MM.1S (cell line): ENCODE measurements around the gene PIBF1.
"Not testable (repeated sequence)": the region's sequence is repeated elsewhere in the genome, so short reads cannot be mapped to it uniquely, and the experiment has no call there.

Experiments
- DNase-seq: peaks from one replicate; pipeline ENCODE4 v3.0.0-alpha.2; 2015
- H2AFZ ChIP-seq: fragments of 300-600 bp; sonication (generic); 2 replicates; pipeline ENCODE4 v1.6.0; 2016; ENCODE audit warnings: antibody characterized with exemption, low read length
- H3F3A ChIP-seq: fragments of 300-600 bp; sonication (generic); 2 replicates; pipeline ENCODE4 v1.6.1; 2016; ENCODE audit warnings: mild to moderate bottlenecking, antibody characterized with exemption, low read length, moderate library complexity, mixed read lengths; ENCODE audit not compliant: insufficient read depth
- H3K27ac ChIP-seq: fragments of 300-600 bp; sonication (generic); 2 replicates; pipeline ENCODE4 v1.5.1; 2016; ENCODE audit warnings: mild to moderate bottlenecking, low read length
- H3K27me3 ChIP-seq: fragments of 300-600 bp; sonication (generic); replicated peaks from 2 replicates; pipeline ENCODE4 v1.6.0; 2016; ENCODE audit warnings: low read length; ENCODE audit not compliant: insufficient read depth
- H3K36me3 ChIP-seq: fragments of 300-600 bp; sonication (generic); replicated peaks from 2 replicates; pipeline ENCODE4 v1.6.1; 2016; ENCODE audit warnings: mild to moderate bottlenecking, low read length, mixed read lengths; ENCODE audit not compliant: insufficient read depth
- H3K4me1 ChIP-seq: fragments of 300-600 bp; sonication (generic); 2 replicates; pipeline ENCODE4 v1.6.1; 2016; ENCODE audit warnings: low read length, mixed read lengths
- H3K4me2 ChIP-seq: fragments of 300-600 bp; sonication (generic); 2 replicates; pipeline ENCODE4 v1.6.0; 2016; ENCODE audit warnings: low read depth, low read length
- H3K4me3 ChIP-seq: fragments of 300-600 bp; sonication (generic); 2 replicates; pipeline ENCODE4 v1.5.1; 2016; ENCODE audit warnings: low read length, mixed read lengths
- H3K79me2 ChIP-seq: fragments of 300-600 bp; sonication (generic); 2 replicates; pipeline ENCODE4 v1.6.1; 2016; ENCODE audit warnings: mixed run types, low read length, mixed read lengths
- H3K9ac ChIP-seq: fragments of 300-600 bp; sonication (generic); 2 replicates; pipeline ENCODE4 v1.6.1; 2016; ENCODE audit warnings: low read length, mixed read lengths
- H3K9me2 ChIP-seq: fragments of 300-600 bp; sonication (generic); replicated peaks from 2 replicates; pipeline ENCODE4 v1.6.1; 2016; ENCODE audit warnings: mild to moderate bottlenecking, low read length, mixed read lengths; ENCODE audit not compliant: insufficient read depth
- H3K9me3 ChIP-seq: fragments of 300-600 bp; sonication (generic); replicated peaks from 2 replicates; pipeline ENCODE4 v1.6.1; 2016; ENCODE audit warnings: mild to moderate bottlenecking, low read length, mixed read lengths; ENCODE audit not compliant: insufficient read depth
- H4K20me1 ChIP-seq: fragments of 300-600 bp; sonication (generic); 2 replicates; pipeline ENCODE4 v1.6.1; 2016; ENCODE audit warnings: mild to moderate bottlenecking, low read length, moderate library complexity, mixed read lengths; ENCODE audit not compliant: insufficient read depth
- EZH2 ChIP-seq: fragments of 300-600 bp; sonication (generic); optimal IDR thresholded peaks from 2 replicates; pipeline ENCODE3; 2017; ENCODE audit warnings: low read depth, mild to moderate bottlenecking, antibody characterized with exemption, low read length, mixed read lengths
- EZH2phosphoT487 ChIP-seq: fragments of 300-600 bp; sonication (generic); IDR thresholded peaks from 2 replicates; pipeline ENCODE4 v1.6.1; 2018; ENCODE audit warnings: antibody characterized with exemption, low read length
- TF ChIP-seq, protein P1 (sequence below): fragments of 300-600 bp; sonication (generic); IDR thresholded peaks from 2 replicates; pipeline ENCODE4 v1.5.1; 2016; ENCODE audit warnings: antibody characterized with exemption, low read length, mixed read lengths

PIBF1 gene

DNA sequence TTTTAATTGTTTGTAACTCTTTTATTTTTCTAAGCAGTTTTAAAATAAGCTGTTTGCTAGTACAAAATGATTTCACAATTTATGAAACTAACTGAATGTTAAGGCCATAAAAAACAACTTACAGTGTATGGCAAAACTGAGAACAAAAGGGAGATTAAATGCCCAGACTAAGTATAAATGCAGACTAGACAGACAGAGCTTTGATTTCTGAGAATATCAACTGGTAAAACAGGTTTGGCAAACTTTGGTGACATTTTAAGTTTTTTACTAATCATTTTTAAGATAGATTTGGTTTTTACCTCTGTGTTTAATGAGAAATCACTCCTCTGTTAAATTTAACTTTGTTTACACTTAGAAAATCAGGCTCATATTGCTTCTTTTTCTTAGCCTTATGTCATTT lies 149.4 kb downstream of the PIBF1 start:
- Histone ChIP-seq H3K4me1 (no peaks in the 10 kb centered on the region), H3K9me3 (no peaks in the 10 kb centered on the region), H3K27ac (no peak overlapping the region), H3K36me3 (no peaks in the 10 kb centered on the region), H3K9ac (no peak overlapping the region), H2AFZ (no peak overlapping the region), H3K4me2 (no peak overlapping the region), H3K27me3 (no peaks in the 10 kb centered on the region), H3K79me2 (no peaks in the 10 kb centered on the region), H3F3A (no peaks in the 10 kb centered on the region), H3K9me2 (no peaks in the 10 kb centered on the region), H4K20me1 (no peaks in the 10 kb centered on the region), H3K4me3 (no peak overlapping the region)
- TF ChIP-seq EZH2phosphoT487: no peak
- TF ChIP-seq, protein P1, sequence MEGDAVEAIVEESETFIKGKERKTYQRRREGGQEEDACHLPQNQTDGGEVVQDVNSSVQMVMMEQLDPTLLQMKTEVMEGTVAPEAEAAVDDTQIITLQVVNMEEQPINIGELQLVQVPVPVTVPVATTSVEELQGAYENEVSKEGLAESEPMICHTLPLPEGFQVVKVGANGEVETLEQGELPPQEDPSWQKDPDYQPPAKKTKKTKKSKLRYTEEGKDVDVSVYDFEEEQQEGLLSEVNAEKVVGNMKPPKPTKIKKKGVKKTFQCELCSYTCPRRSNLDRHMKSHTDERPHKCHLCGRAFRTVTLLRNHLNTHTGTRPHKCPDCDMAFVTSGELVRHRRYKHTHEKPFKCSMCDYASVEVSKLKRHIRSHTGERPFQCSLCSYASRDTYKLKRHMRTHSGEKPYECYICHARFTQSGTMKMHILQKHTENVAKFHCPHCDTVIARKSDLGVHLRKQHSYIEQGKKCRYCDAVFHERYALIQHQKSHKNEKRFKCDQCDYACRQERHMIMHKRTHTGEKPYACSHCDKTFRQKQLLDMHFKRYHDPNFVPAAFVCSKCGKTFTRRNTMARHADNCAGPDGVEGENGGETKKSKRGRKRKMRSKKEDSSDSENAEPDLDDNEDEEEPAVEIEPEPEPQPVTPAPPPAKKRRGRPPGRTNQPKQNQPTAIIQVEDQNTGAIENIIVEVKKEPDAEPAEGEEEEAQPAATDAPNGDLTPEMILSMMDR: no peak
- no peak for TF ChIP-seq EZH2
- DNase-seq: no peak

DNA sequence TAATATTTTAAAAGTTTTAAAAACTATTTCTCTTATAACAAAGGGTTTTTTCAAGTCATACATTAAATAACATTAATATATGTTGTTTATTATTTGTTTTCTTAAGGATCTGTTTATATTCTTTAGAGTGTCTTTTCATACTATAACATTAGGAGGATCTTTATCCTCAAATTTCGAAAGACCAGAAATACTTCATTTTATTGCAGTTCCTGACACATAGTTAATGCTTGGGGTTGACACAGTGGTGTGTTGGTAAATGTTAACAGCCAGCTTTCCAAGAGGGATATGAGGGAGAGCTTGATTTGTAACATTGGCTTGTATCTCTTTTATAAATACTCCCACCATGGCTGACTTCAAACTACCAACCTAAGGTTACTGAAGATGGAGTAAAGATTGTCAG lies 150.3 kb downstream of the PIBF1 start:
- no peak for TF ChIP-seq EZH2
- no peak overlapping the region for H3K4me2 ChIP-seq
- no peaks in the 10 kb centered on the region for H3K9me3 ChIP-seq
- no peak overlapping the region for H3K27ac ChIP-seq
- H3K4me3 ChIP-seq: no peak overlapping the region
- no peaks in the 10 kb centered on the region for H4K20me1 ChIP-seq
- no peaks in the 10 kb centered on the region for H3K4me1 ChIP-seq
- no peak overlapping the region for H3K9ac ChIP-seq
- H3K27me3 ChIP-seq: no peaks in the 10 kb centered on the region
- H2AFZ ChIP-seq: no peak overlapping the region
- H3K36me3 ChIP-seq: no peaks in the 10 kb centered on the region
- no peaks in the 10 kb centered on the region for H3K9me2 ChIP-seq
- no peaks in the 10 kb centered on the region for H3K79me2 ChIP-seq
- no peaks in the 10 kb centered on the region for H3F3A ChIP-seq
- no peak for DNase-seq

DNA sequence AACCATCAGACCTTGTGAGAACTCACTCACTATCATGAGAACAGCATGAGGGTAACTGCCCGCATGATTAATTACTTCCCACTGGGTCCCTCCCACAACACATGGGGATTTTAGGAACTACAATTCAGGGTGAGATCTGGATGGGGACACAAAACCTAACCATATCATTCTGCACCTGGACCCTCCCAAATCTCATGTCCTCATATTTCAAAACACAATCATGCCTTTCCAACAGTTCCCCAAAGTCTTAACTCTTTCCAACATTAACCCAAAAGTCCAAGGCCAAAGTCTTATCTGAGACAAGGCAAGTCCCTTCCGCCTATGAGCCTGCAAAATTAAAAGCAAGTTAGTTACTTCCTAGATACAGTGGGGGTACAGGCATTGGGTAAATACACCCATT lies 164.3 kb downstream of the PIBF1 start:
- H3K4me2 ChIP-seq, H3K27me3 ChIP-seq, H3K79me2 ChIP-seq, H3K4me3 ChIP-seq, H3K9me3 ChIP-seq, H3K4me1 ChIP-seq, DNase-seq, H3K27ac ChIP-seq, H4K20me1 ChIP-seq, H3K36me3 ChIP-seq, H3F3A ChIP-seq, H2AFZ ChIP-seq, H3K9ac ChIP-seq, H3K9me2 ChIP-seq: not testable (repeated sequence)

DNA sequence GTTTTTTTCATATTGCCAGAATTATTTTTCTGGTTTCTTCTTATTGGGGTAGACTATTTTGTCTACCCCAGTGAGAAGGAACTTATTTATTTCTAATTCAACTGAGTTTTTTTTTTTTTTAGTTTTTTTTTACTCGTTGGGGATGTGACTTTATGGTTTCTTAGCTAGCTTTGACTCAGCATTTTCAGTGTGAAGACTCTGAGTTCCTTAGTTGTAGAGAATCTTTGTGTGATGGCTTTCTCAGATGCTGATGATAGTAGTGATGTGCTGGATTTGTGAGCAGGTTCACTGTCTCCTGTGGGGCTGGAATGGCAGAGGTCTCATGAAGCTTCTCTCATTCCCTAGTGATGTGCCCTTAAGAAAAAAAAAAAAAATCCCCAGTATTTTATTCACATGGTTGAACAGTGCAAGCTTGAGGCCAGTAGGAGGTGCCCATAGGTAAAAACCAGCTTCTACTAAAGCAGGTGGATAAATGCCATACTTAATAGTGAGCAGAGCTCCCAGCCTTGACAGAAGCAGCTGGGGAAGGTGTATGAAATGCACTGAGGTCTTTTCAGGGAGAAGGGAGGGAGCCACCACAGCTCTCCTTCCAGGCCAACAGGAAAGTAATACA lies 170.7 kb downstream of the PIBF1 start:
- no peak overlapping the region for H3K27ac ChIP-seq
- no peaks in the 10 kb centered on the region for H3K36me3 ChIP-seq
- H3K9ac ChIP-seq: no peak overlapping the region
- no peak for TF ChIP-seq EZH2
- TF ChIP-seq, protein P1: no peak
- no peak for TF ChIP-seq EZH2phosphoT487
- no peaks in the 10 kb centered on the region for H3K9me2 ChIP-seq
- H2AFZ ChIP-seq: no peak overlapping the region
- H3K4me3 ChIP-seq: no peak overlapping the region
- H3F3A ChIP-seq: no peaks in the 10 kb centered on the region
- H3K79me2 ChIP-seq: no peaks in the 10 kb centered on the region
- no peaks in the 10 kb centered on the region for H3K9me3 ChIP-seq
- DNase-seq: no peak
- no peaks in the 10 kb centered on the region for H3K4me1 ChIP-seq
- no peaks in the 10 kb centered on the region for H4K20me1 ChIP-seq
- H3K4me2 ChIP-seq: no peak overlapping the region
- no peaks in the 10 kb centered on the region for H3K27me3 ChIP-seq
